ENCODE data around the gene LBR. TPM values are rescaled to one million over a fixed set of nuclear protein-coding genes. Genes with fewer than 3 reads are reported as not detected.

The LBR gene
- total RNA-seq, 2 donors from 2014 or later: 85.2 to 88.5 TPM

- DNase-seq (no peak), ATAC-seq (no peak)
- intact Hi-C loops (cut with DNase I, micrococcal nuclease): no loop called here
These were observed 72.0 kb downstream of the LBR start for GRCh38 chr1:225355863-225356262.

GRCh38 chr1:225354906-225355305 is 72.9 kb downstream of the LBR start:
- ATAC-seq: no peak

More at GRCh38 chr1:225354906-225355305, 72.9 kb downstream of the LBR start:
- intact Hi-C loops (cut with DNase I, micrococcal nuclease): no loop called here
- DNase-seq: no peak

Other genes starting within 250 kb of the LBR start
- 10 to 100 TPM; 29.7 to 43.3 TPM for gene ENAH, start 225.1 kb upstream of the LBR start, total RNA-seq